ENCODE data around the gene ROR2. TPM values are rescaled to one million over a fixed set of nuclear protein-coding genes. Genes with fewer than 3 reads are reported as not detected.

Gene ROR2
- total and polyA plus RNA-seq, 5 experiments from 2014 or later: not detected

DNA sequence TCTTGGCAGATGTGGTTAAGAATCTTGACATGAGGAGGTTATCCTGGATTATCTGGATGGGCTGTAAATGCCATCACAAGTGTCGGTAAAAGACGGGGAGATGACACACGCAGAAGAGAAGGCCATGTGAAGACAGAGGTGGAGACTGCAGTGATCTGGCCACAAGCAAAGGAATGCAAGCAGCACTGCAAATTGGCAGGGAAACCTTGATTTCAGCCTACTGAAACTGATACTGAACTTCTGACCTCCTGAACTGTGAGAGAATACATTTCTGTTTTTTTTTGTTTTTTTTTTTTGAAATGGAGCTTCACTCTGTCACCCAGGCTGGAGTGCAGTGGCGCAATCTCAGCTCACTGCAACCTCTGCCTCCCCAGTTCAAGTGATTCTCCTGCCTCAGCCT, 433.9 kb downstream of the ROR2 start:
- Mint-ChIP-seq H3K9me3 (peaks cover 5 to 29% (median 9%) of the 10 kb centered on the region in 9 donors), H3K27ac (no peak overlapping the region), H3K4me3 (no peak overlapping the region), H3K4me1 (no peaks in the 10 kb centered on the region), H3K27me3 (peaks cover 20 to 55% (median 31%) of the 10 kb centered on the region in 5 donors), H3K36me3 (peaks cover 0 to 21% (median 0%) of the 10 kb centered on the region in 3 donors)
- POLR2A ChIA-PET: no interaction called here
- ATAC-seq: no peak
- DNase-seq: no peak

GRCh38 chr9:91515074-91515687, 434.8 kb downstream of the ROR2 start:
- H3K9me3 Mint-ChIP-seq: peaks cover 0 to 24% (median 9%) of the 10 kb centered on the region in 9 donors
- H3K4me1 Mint-ChIP-seq: no peaks in the 10 kb centered on the region
- POLR2A ChIA-PET: no interaction called here
- DNase-seq (no peak), ATAC-seq (no peak)
- H3K27ac Mint-ChIP-seq: no peak overlapping the region
- peaks cover 0 to 17% (median 0%) of the 10 kb centered on the region in 3 donors for H3K36me3 Mint-ChIP-seq
- H3K4me3 Mint-ChIP-seq: no peak overlapping the region
- peaks cover 20 to 55% (median 32%) of the 10 kb centered on the region in 5 donors for H3K27me3 Mint-ChIP-seq

Small RNAs within 50 kb of the gene (microRNA-seq; reads per million reads assigned to microRNA genes)
- gene MIR3910-1 (ENCODE audit: borderline microRNAs expressed) (not detected), gene MIR3910-2 (ENCODE audit: borderline microRNAs expressed) (not detected)

Other genes with a start within 250 kb of the ROR2 start
- gene SPTLC1, start 165.2 kb upstream of the ROR2 start, total RNA-seq: 10 to 100 TPM; 57.0 to 58.2 TPM
- gene SPTLC1, start 165.2 kb upstream of the ROR2 start, polyA plus RNA-seq: 10 to 100 TPM; 36.0 to 41.4 (median 40.5) TPM

Data from naive thymus-derived CD8-positive, alpha-beta T cell (primary cell).